ENCODE results near the gene CBFA2T2. TPM values are rescaled to one million over a fixed set of nuclear protein-coding genes. Genes with fewer than 3 reads are reported as not detected.

The CBFA2T2 gene
- total and polyA plus RNA-seq, 2 of the 4 experiments (the other 2 are of a cell fraction), result 3.8 to 6.2 TPM

GRCh38 chr20:33463332-33464101 lies 26.4 kb upstream of the CBFA2T2 start:
- no peaks in the 10 kb centered on the region for H3K79me1 ChIP-seq (ENCODE audit: low read depth in 1 of 2, low read length in 2 of 2)
- no peak overlapping the region for H4K91ac ChIP-seq (ENCODE audit: insufficient read depth, low read depth, low read length)
- no peak overlapping the region for H2BK15ac ChIP-seq (ENCODE audit: low read depth, low read length)
- no peak overlapping the region for H3K9ac ChIP-seq (ENCODE audit: low read depth, low read length)
- DNase-seq, result no peak
- dilution Hi-C loops (cut with HindIII; ENCODE audit: low sequenced_read_pairs, unreplicated experiment), result no loop called here
- no peak overlapping the region for H2AK9ac ChIP-seq (replicated peaks; ENCODE audit: low read depth, low read length, poor library complexity)
- no peak overlapping the region for H2BK5ac ChIP-seq (ENCODE audit: low read depth, low read length, poor library complexity, severe bottlenecking)
- no peaks in the 10 kb centered on the region for H4K20me1 ChIP-seq (ENCODE audit: insufficient read depth, low read length)
- no peaks in the 10 kb centered on the region for H3K36me3 ChIP-seq (ENCODE audit: control insufficient read depth, insufficient read depth, low read length)
- no peaks in the 10 kb centered on the region for H3K4me1 ChIP-seq (ENCODE audit: control insufficient read depth, insufficient read depth, low read length)
- no peak overlapping the region for H3K56ac ChIP-seq (ENCODE audit: extremely low read depth, insufficient read depth, low read length)
- no peak overlapping the region for H2AK5ac ChIP-seq (ENCODE audit: low read depth, low read length)
- no peak overlapping the region for H3K27ac ChIP-seq (ENCODE audit: insufficient read depth, low read length)
- BruUV-seq (replicated peaks), result no TSS peak
- H3K4me3 ChIP-seq (ENCODE audit: insufficient read depth, low read depth, low read length), result no peak overlapping the region
- H2AFZ ChIP-seq (replicated peaks; ENCODE audit: low read length, poor library complexity), result no peak overlapping the region
- intact Hi-C loops (cut with micrococcal nuclease), result no loop called here
- no peaks in the 10 kb centered on the region; the same call in 1 of the 2 replicates for H3K27me3 ChIP-seq (ENCODE audit: control insufficient read depth, insufficient read depth, low read length)
- H3K4ac ChIP-seq (ENCODE audit: low read depth, low read length), result no peak overlapping the region
- H4K5ac ChIP-seq (ENCODE audit: low read depth, low read length), result no peak overlapping the region
- no peak for ATAC-seq (ENCODE audit: low read depth)
- in situ Hi-C loops (cut with MboI; ENCODE audit: low sequenced_read_pairs), result no loop called here
- H2BK120ac ChIP-seq (ENCODE audit: low read depth, low read length), result no peak overlapping the region
- no peak overlapping the region for H3K4me2 ChIP-seq (ENCODE audit: low read depth, low read length)
- WGBS, 2 experiments (ENCODE audit: extremely low coverage in 2 of 2, insufficient read length in 1 of 2), result no CpG with 5 or more reads among the region's 7 CpGs
- H2BK20ac ChIP-seq (ENCODE audit: low read depth, low read length), result no peak overlapping the region
- no peak overlapping the region for H3K23ac ChIP-seq (ENCODE audit: low read depth, low read length)
- TF ChIP-seq FOS (IDR thresholded peaks at IDR 0.05; ENCODE audit: low read depth, low read length) (no peak), RFX5 (IDR thresholded peaks at IDR 0.05; ENCODE audit: low read depth, low read length) (no peak), CHD1 (IDR thresholded peaks at IDR 0.05; ENCODE audit: low read depth, low read length) (no peak), BHLHE40 (IDR thresholded peaks at IDR 0.05; ENCODE audit: low read depth, low read length) (no peak), MAFK (IDR thresholded peaks at IDR 0.05; ENCODE audit: low read depth, low read length) (no peak), USF2 (IDR thresholded peaks at IDR 0.05; ENCODE audit: low read depth, low read length) (no peak), NFE2L2 (IDR thresholded peaks at IDR 0.05; ENCODE audit: low read depth, low read length) (no peak), MXI1 (IDR thresholded peaks at IDR 0.05; ENCODE audit: borderline replicate concordance, low read depth, low read length) (no peak), RAD21 (IDR thresholded peaks at IDR 0.05; ENCODE audit: low read length) (no peak), MAZ (IDR thresholded peaks at IDR 0.05; ENCODE audit: borderline replicate concordance, low read depth, low read length) (no peak), CTCF (conservative IDR thresholded peaks at IDR 0.05; ENCODE audit: low read depth, low read length) (no peak), ELK1 (IDR thresholded peaks at IDR 0.05; ENCODE audit: borderline replicate concordance, low read depth, low read length) (no peak), POLR2A (IDR thresholded peaks at IDR 0.05; ENCODE audit: low read depth, low read length) (no peak), CEBPB (IDR thresholded peaks at IDR 0.05; ENCODE audit: low read depth, low read length) (no peak), SMC3 (IDR thresholded peaks at IDR 0.05; ENCODE audit: low read depth, low read length) (no peak), RCOR1 (IDR thresholded peaks at IDR 0.05; ENCODE audit: insufficient replicate concordance, low read length) (no peak)
- no peaks in the 10 kb centered on the region for H3K9me3 ChIP-seq (ENCODE audit: control insufficient read depth, insufficient read depth, low read length)
- H3K9me1 ChIP-seq (ENCODE audit: insufficient read depth, low read length), result no peaks in the 10 kb centered on the region
- no peak overlapping the region for H4K8ac ChIP-seq (ENCODE audit: low read depth in 2 of 2, low read length in 2 of 2)
- ChIA-PET POLR2A (ENCODE audit: unreplicated experiment) (no interaction called here), CTCF (interaction anchor here (0.6 kb wide), 1 partner anchor 13 kb away, joined by 3 read pairs; no protein-coding TSS in a partner anchor)
- H3K14ac ChIP-seq (replicated peaks; ENCODE audit: low read depth, low read length), result no peak overlapping the region
- H3K18ac ChIP-seq (ENCODE audit: low read depth, low read length), result no peak overlapping the region

All from IMR-90 (cell line).